H7 (cell line): Measurements from ENCODE around the gene ERICH2. TPM values are rescaled to one million over a fixed set of nuclear protein-coding genes. Genes with fewer than 3 reads are reported as not detected.
A peak's percentile ranks its signal among the peaks of the same experiment; 100 is the strongest.

Experiments
- DNase-seq: peaks from one replicate; pipeline ENCODE4 v3.0.0; 2012
- H3K27me3 ChIP-seq: 2 replicates; pipeline ENCODE4 v1.6.0; 2011; ENCODE audit warnings: mild to moderate bottlenecking, low read length; ENCODE audit not compliant: control insufficient read depth, insufficient read depth
- H3K36me3 ChIP-seq: replicated peaks from 2 replicates; pipeline ENCODE4 v1.5.1; 2011; ENCODE audit warnings: low read length; ENCODE audit not compliant: control insufficient read depth, insufficient read depth
- H3K4me3 ChIP-seq: 2 replicates; pipeline ENCODE4 v1.5.1; 2011; ENCODE audit warnings: low read depth, mild to moderate bottlenecking, control low read depth, low read length, moderate library complexity; ENCODE audit not compliant: insufficient read depth
- total RNA-seq: library from RNA; depleted of rRNA; stranded (reverse); fragments of >200 nt; shearing (Covaris generic); gene quantifications from 2 replicates; pipeline ENCODE4 v1.2.3, GENCODE V29; 2014; rRNA removed

ERICH2 gene
- total RNA-seq, 1 experiment from 2014 or later, result not detected

DNA sequence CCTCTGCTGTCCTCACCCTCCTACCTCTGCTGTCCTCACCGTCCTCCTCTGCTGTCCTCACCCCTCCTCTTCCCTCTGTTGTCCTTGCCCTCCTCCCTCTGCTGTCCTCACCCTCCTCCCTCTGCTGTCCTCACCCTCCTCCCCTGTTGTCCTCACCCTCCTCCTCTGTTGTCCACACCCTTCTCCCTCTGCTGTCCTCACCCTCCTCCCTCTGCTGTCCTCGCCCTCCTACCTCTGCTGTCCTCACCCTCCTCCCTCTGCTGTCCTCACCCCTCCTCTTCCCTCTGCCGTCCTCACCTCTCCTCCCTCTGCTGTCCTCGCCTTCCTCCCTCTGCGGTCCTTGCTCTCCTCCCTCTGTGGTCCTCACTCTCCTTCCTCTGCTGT lies 58.3 kb downstream of the ERICH2 start:
- Histone ChIP-seq H3K4me3 (no peak overlapping the region), H3K36me3 (no peaks in the 10 kb centered on the region), H3K27me3 (peaks cover 37% of the 10 kb centered on the region)
- no peak for DNase-seq

DNA sequence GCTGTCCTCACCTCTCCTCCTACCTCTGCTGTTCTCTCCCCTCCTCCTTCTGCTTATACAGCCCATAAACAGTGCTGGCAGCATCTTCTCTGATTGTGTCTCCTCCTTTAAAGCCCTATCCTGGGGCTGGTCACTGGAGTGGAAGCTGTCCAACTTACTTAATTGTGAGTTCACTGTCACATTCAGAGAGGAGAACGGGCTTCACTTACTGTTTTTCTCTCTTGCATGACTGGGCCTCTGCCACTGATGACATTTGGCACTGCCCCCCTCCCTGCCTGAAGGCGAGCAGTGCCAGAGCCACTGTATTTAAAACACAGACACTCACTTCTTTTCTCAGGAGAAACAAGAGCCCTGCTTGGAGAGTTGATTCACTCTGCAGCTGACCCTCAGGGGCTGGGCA lies 58.9 kb downstream of the ERICH2 start:
- peaks cover 32% of the 10 kb centered on the region for H3K27me3 ChIP-seq
- no peak overlapping the region for H3K4me3 ChIP-seq
- no peaks in the 10 kb centered on the region for H3K36me3 ChIP-seq
- DNase-seq, result no peak

DNA sequence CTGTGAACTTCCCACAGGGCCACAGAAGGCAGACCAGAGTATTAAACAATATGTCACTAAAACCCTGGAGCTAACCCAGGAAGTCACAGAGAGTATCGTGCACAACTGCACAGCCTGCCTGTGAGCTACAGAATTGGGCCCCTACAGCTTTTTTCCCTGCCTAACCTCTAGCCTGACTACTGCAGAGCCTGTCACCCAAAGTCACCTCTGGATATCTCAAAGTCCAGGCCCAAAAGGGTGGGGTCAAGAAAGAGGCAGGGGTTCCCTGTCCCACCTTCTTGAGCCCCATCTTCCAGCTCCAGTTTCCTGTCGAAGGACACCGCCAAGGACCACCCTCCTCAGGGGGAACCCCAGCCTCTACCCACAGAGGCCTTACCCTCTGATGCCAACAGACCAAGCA lies 60.0 kb downstream of the ERICH2 start:
- no peak for DNase-seq
- H3K4me3 ChIP-seq, result no peak overlapping the region
- no peaks in the 10 kb centered on the region for H3K36me3 ChIP-seq
- H3K27me3 ChIP-seq, result peaks cover 20% of the 10 kb centered on the region

DNA sequence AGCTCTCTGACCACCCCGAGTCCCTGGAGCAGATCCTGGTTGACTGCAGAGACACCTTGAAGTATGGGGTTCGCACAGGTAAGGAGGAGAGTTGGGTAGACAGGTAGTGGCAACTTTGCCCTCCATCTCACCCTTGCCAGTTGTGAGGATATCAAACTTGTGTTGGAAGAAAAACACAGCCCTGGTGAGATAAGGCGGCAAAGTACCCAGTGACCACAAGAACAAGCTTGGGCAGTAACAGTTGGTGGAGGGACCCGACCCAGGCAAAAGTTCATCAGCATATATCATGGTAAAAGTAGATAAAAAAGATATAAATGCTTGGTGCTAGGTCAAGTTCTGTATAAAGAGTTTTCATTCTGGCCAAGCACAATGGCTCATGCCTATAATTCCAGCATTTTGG lies 60.9 kb downstream of the ERICH2 start:
- Histone ChIP-seq H3K27me3 (peaks cover 14% of the 10 kb centered on the region), H3K36me3 (no peaks in the 10 kb centered on the region), H3K4me3 (no peak overlapping the region)
- no peak for DNase-seq

DNA sequence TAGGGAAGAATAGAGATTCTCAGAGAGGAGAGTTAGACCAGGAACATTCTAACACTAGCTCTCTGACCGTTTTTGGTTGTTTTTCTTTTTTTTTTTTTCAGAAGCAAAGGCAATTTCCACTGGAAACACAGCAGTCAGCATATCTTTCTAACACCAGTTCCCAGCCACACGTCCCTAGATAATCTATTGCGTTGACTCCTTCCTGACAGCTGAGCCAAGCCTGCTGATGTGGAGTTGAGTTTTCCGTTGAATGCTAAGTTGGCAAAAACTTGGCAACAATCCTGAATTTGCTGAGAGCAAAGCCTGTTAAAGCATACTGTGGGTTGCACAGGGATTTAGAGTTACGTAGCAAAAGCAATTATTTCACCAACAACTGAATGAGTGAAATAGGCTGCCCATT lies 65.8 kb downstream of the ERICH2 start:
- Histone ChIP-seq H3K36me3 (no peaks in the 10 kb centered on the region), H3K27me3 (no peaks in the 10 kb centered on the region), H3K4me3 (no peak overlapping the region)
- no peak for DNase-seq

DNA sequence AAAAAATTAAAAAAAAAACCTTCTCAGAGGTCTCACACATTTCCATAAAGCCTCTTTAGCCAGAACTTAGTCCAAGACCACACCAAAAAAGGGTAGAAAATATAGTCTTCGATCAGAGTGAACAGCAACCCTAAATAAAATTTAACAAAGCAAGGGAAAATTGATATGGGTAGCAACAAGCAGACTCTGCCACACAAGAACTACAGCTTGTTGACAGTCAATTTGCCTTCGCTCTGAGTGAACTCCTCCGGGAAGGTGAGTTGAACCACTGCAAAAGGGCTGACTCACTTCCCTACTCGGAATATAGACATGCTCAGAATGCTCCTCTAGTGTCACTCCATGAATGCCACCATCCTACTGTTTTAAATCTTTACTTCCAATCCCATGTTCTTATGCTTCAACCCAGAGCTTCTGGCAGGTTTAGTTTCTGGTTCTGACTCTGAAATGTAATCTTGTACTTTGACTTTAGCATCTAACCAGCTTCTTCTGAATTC lies 70.6 kb downstream of the ERICH2 start:
- no peak overlapping the region for H3K4me3 ChIP-seq
- no peak for DNase-seq

DNA sequence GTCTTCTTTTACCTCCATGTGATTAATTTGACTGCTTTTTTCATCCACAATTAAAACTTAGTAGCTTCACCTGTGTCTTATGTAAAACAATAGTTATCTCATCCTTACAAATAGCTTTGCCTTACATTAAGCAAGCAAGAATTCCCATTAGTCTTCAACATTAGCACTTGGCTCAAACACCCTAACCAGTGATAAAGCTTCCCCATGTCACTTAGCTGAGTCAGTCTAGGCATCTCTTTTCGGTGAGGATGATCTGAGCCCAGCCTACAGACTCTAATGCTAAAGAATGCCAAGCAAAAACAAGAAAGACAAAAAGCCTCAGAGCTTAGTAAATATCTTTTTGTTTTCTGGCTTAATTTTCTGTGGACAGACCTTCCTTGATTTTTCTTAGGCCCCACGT lies 72.6 kb downstream of the ERICH2 start:
- no peaks in the 10 kb centered on the region for H3K27me3 ChIP-seq
- no peak for DNase-seq
- H3K36me3 ChIP-seq, result no peaks in the 10 kb centered on the region

More for the DNA sequence above, 70.6 kb downstream of the ERICH2 start:
- no peaks in the 10 kb centered on the region for H3K36me3 ChIP-seq
- H3K27me3 ChIP-seq, result no peaks in the 10 kb centered on the region

DNA sequence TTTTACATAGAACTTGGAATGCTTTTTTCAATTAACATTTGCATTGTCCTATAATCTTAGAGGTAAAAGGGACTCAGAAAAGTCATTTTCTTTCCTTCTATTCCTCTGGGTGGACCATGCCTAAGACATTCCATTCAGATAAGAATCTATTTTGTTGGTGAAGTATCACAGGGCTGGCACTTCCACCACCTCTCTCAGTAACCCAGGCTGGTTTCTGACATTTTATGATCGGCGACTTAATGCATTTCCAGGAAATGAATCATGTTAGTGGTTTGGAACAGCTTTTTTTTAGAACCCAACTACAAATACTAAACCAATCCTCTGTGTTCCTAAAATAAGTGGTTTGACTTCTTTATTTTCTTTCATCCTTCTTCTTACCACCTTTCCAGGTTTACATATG lies 73.5 kb downstream of the ERICH2 start:
- no peak for DNase-seq
- Histone ChIP-seq H3K27me3 (no peaks in the 10 kb centered on the region), H3K4me3 (no peak overlapping the region), H3K36me3 (no peaks in the 10 kb centered on the region)

More for the DNA sequence above, 72.6 kb downstream of the ERICH2 start:
- no peak overlapping the region for H3K4me3 ChIP-seq

DNA sequence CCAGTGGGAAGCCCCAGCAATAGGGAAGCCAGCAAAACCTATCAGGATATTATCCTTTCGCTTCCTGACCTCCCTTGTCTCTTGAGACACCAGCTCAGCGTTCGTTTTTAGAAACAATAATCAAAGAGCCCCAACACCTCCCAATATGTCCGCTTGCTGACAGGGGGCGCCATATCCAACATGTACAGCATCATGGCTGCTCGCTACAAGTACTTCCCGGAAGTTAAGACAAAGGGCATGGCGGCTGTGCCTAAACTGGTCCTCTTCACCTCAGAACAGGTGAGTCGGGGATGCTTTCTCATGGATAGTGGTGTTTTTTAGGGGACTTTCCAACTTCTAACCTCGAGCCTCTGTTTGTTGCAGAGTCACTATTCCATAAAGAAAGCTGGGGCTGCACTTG lies 75.2 kb downstream of the ERICH2 start:
- Histone ChIP-seq H3K27me3 (no peaks in the 10 kb centered on the region), H3K36me3 (no peaks in the 10 kb centered on the region), H3K4me3 (no peak overlapping the region)
- DNase-seq, result peak; percentile 46

DNA sequence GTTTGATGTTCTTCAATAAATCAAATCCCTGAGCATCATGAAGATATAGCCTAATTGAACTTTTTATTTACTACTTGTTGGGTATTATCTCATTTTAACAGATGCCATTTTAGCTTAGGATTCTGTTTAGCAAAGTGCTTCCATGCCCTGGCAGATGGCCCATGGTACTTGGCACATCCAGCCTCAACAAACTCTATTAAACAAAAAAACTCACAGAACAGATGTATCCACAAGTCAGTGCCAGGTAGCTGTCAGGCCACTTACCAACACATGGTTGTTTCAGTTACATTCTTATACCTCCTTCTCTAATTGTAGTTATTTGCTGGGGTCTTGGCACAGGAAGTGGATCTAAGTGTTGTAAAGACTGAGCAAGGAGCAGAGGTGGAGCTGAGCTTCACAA lies 76.1 kb downstream of the ERICH2 start:
- DNase-seq, result no peak
- H3K4me3 ChIP-seq, result no peak overlapping the region
- H3K36me3 ChIP-seq, result no peaks in the 10 kb centered on the region

DNA sequence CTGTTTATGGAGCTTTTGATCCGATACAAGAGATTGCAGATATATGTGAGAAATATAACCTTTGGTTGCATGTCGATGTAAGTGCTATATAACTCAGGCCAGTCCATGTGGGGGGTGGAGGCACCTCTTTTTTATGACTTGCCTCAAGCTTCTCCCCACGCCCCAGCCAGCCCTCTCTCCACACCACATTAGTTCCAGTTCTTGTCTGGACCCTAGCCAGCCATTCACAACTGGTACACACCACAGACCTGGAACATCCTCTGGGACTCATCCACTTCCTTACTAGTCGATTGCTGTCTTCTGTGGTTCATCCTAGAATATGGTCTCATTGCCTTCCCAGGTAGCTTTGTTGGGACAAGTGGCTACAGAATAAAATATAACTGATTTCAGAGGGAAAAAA lies 77.5 kb downstream of the ERICH2 start:
- no peak for DNase-seq
- no peaks in the 10 kb centered on the region for H3K36me3 ChIP-seq
- H3K4me3 ChIP-seq, result no peak overlapping the region
- H3K27me3 ChIP-seq, result no peaks in the 10 kb centered on the region

More for the DNA sequence above, 76.1 kb downstream of the ERICH2 start:
- H3K27me3 ChIP-seq, result no peaks in the 10 kb centered on the region

Other genes with a start within 250 kb of the ERICH2 start
- gene SP5, start 55.0 kb upstream of the ERICH2 start, total RNA-seq, result 7.0 and 10.1 TPM in 2 replicates
- gene GAD1, start 46.5 kb downstream of the ERICH2 start, total RNA-seq, result 19.3 and 25.8 TPM in 2 replicates
- 49.1 and 65.3 TPM in 2 replicates for gene GORASP2, start 158.9 kb downstream of the ERICH2 start, total RNA-seq